Activated CD8-positive, alpha-beta T cell treated with anti-CD3 and anti-CD28 coated beads, Interleukin-2, amount 10 ng/mL, durations not matched to agents 7 days and 5 days (primary cell): ENCODE data around the gene PKNOX1. TPM values are rescaled to one million over a fixed set of nuclear protein-coding genes. Genes with fewer than 3 reads are reported as not detected.
"Not testable (repeated sequence)": the region's sequence is repeated elsewhere in the genome, so short reads cannot be mapped to it uniquely, and the experiment has no call there.

Experiments used
- ATAC-seq: fragments of 150-1000 bp; cut with Tn5 transposase; one replicate; pipeline ENCODE4 v1.10.0; 2021; ENCODE audit warnings: moderate library complexity
- CTCF ChIA-PET: fragments of 350-600 bp; sonication (Branson Sonifier 250); formaldehyde crosslinking; loops from one replicate; lab custom pipeline; 2021; ENCODE audit warnings: antibody characterized with exemption; lab: Charles Lee
- POLR2A ChIA-PET: fragments of 350-600 bp; sonication (Branson Sonifier 250); formaldehyde crosslinking; loops from one replicate; lab custom pipeline; 2021; ENCODE audit warnings: antibody characterized with exemption; lab: Charles Lee
- DNase-seq: peaks from one replicate; pipeline ENCODE4 v3.0.0-alpha.2; 2020
- H3K27ac Mint-ChIP-seq: one replicate; pipeline ENCODE4 v1.8.0; 2021; ENCODE audit warnings: mild to moderate bottlenecking, mixed read lengths
- H3K27me3 Mint-ChIP-seq: one replicate; pipeline ENCODE4 v1.8.0; 2021; ENCODE audit warnings: low read depth, mixed read lengths
- H3K36me3 Mint-ChIP-seq: one replicate; pipeline ENCODE4 v1.8.0; 2021; ENCODE audit warnings: low read depth, mixed read lengths
- H3K4me1 Mint-ChIP-seq: one replicate; pipeline ENCODE4 v1.8.0; 2021; ENCODE audit warnings: low read depth, mixed read lengths
- H3K4me3 Mint-ChIP-seq: one replicate; pipeline ENCODE4 v1.8.0; 2021; ENCODE audit warnings: mild to moderate bottlenecking, mixed read lengths
- H3K9me3 Mint-ChIP-seq: one replicate; pipeline ENCODE4 v1.8.0; 2022; ENCODE audit warnings: mixed read lengths; ENCODE audit not compliant: insufficient read depth
- total RNA-seq, 2 experiments: library from RNA; stranded (reverse); gene quantifications; one replicate each; pipeline ENCODE4 v1.2.3, GENCODE V29; 2021

The PKNOX1 gene
- total RNA-seq, 2 experiments from 2014 or later = 23.9 to 25.3 TPM

- H3K4me3 Mint-ChIP-seq = no peak overlapping the region
- no peak overlapping the region for H3K27ac Mint-ChIP-seq
- CTCF ChIA-PET = interaction anchor here (0.6 kb wide), 1 partner anchor 636 kb away, joined by 3 read pairs; no protein-coding TSS in a partner anchor
- POLR2A ChIA-PET = interaction anchor here (0.6 kb wide), 1 partner anchor 149 kb away, joined by 3 read pairs; the partner anchor contains the start of gene WDR4
- no peaks in the 10 kb centered on the region for H3K27me3 Mint-ChIP-seq
- H3K36me3 Mint-ChIP-seq = peaks cover 46% of the 10 kb centered on the region
- ATAC-seq (no peak), DNase-seq (no peak)
- H3K9me3 Mint-ChIP-seq = no peaks in the 10 kb centered on the region
- no peaks in the 10 kb centered on the region for H3K4me1 Mint-ChIP-seq
These were observed 53.7 kb downstream of the PKNOX1 start for GRCh38 chr21:43027846-43028731.

- H3K27me3 Mint-ChIP-seq = no peaks in the 10 kb centered on the region
- H3K4me1 Mint-ChIP-seq = no peaks in the 10 kb centered on the region
- no peak overlapping the region for H3K4me3 Mint-ChIP-seq
- peaks cover 38% of the 10 kb centered on the region for H3K36me3 Mint-ChIP-seq
- no peak for ATAC-seq
- no peak overlapping the region for H3K27ac Mint-ChIP-seq
- no peaks in the 10 kb centered on the region for H3K9me3 Mint-ChIP-seq
- ChIA-PET CTCF (no interaction called here), POLR2A (no interaction called here)
- no peak for DNase-seq
These were observed 55.4 kb downstream of the PKNOX1 start for GRCh38 chr21:43029785-43030184.

GRCh38 chr21:43031121-43031619, 56.8 kb downstream of the PKNOX1 start:
- Mint-ChIP-seq H3K9me3 (no peaks in the 10 kb centered on the region), H3K27ac (no peak overlapping the region), H3K4me3 (no peak overlapping the region), H3K36me3 (peaks cover 29% of the 10 kb centered on the region), H3K4me1 (no peaks in the 10 kb centered on the region), H3K27me3 (no peaks in the 10 kb centered on the region)
- CTCF ChIA-PET = no interaction called here
- ATAC-seq (no peak), DNase-seq (no peak)
- POLR2A ChIA-PET = no interaction called here

DNA sequence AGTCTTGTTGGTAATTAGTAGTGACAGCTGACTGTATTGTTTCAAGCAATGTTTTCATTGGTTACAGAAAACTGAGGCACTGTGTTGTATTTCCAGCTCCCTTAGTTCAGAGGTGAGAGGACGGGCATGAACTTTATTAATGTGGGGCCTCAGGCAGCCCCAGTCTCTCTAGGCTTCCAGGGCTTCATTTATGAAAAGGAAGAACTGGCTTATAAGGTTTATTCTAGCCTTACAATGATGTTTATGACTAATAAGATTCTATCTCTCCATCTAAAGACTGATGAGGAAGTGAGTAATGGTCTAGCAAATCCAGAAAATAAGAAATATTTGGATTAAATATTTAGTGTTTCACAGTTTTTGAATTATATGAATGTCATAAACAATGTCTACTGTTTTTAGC, 59.7 kb downstream of the PKNOX1 start:
- ChIA-PET POLR2A (no interaction called here), CTCF (no interaction called here)
- no peaks in the 10 kb centered on the region for H3K27me3 Mint-ChIP-seq
- no peaks in the 10 kb centered on the region for H3K4me1 Mint-ChIP-seq
- no peak for ATAC-seq
- H3K4me3 Mint-ChIP-seq = no peak overlapping the region
- H3K9me3 Mint-ChIP-seq = no peaks in the 10 kb centered on the region
- no peak for DNase-seq
- no peak overlapping the region for H3K27ac Mint-ChIP-seq
- H3K36me3 Mint-ChIP-seq = peaks cover 17% of the 10 kb centered on the region

DNA sequence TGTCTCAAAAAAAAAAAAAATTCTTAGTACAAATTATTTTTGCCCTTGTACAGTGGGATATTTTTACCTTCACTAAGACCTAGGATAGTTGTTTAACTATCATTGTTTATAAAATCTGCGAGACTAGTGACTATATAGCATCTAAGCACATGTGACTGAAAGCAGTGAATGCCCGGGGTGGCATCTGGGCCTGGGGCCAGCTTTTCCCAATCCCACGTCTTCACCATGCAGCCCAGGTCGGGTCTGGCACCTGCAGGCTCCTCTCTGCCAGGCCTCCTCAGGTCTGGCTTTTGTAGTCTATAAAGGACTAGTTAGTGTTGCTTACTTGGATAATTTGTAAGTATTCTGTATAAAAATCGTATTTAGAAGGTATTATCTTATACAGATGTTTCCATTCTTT, 60.5 kb downstream of the PKNOX1 start:
- ATAC-seq = no peak
- Mint-ChIP-seq H3K27me3 (no peaks in the 10 kb centered on the region), H3K36me3 (peaks cover 11% of the 10 kb centered on the region), H3K9me3 (no peaks in the 10 kb centered on the region), H3K4me1 (no peaks in the 10 kb centered on the region), H3K4me3 (no peak overlapping the region), H3K27ac (no peak overlapping the region)
- CTCF ChIA-PET = no interaction called here
- no peak for DNase-seq
- POLR2A ChIA-PET = no interaction called here

GRCh38 chr21:43036889-43037288, 62.5 kb downstream of the PKNOX1 start:
- POLR2A ChIA-PET, CTCF ChIA-PET, H3K9me3 Mint-ChIP-seq: not testable (repeated sequence)

DNA sequence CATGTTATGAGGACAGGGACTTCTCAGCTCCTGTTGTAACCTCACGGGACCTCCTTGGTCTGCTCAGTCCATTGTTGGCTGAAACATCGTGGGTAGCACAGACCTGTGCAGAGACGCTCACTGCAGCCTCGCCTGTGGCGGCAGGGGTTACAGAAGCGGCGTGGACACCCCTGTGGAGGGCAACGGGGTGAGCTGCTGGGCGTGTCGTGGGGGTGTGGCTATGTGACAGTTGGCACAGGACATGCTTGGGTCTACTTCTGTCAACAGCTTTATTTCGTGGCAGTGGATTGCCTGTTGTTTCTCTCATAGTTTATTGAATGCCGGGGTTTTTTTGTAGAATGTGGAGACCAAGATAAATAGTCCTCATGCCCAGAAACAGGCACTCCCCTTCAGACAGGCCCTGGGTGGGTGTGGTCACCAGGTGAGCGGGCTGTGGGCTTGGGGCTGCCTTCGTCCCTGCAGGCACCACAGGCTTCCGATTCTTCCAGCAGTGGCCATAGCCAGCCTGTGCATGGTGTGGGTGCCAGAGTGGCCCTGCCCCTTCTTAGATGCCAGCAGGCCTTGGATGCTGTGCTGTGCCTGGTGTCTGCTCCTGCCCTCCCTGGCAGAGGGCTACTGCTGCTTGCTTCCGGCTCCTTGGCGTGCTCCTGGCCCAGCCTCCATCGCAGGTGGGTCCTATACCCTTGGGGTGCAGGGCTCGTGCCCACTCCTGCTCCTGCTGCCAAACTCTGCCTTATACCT, 63.7 kb downstream of the PKNOX1 start:
- H3K9me3 Mint-ChIP-seq, DNase-seq, H3K36me3 Mint-ChIP-seq, H3K4me3 Mint-ChIP-seq, H3K4me1 Mint-ChIP-seq, POLR2A ChIA-PET, CTCF ChIA-PET, H3K27me3 Mint-ChIP-seq, ATAC-seq, H3K27ac Mint-ChIP-seq: not testable (repeated sequence)

More at GRCh38 chr21:43036889-43037288, 62.5 kb downstream of the PKNOX1 start:
- H3K4me1 Mint-ChIP-seq, H3K27me3 Mint-ChIP-seq, H3K4me3 Mint-ChIP-seq, H3K36me3 Mint-ChIP-seq, DNase-seq, H3K27ac Mint-ChIP-seq, ATAC-seq: not testable (repeated sequence)

GRCh38 chr21:43038659-43039044, 64.3 kb downstream of the PKNOX1 start:
- ATAC-seq, H3K4me3 Mint-ChIP-seq, H3K36me3 Mint-ChIP-seq, H3K27me3 Mint-ChIP-seq, DNase-seq, CTCF ChIA-PET, H3K9me3 Mint-ChIP-seq, POLR2A ChIA-PET, H3K27ac Mint-ChIP-seq, H3K4me1 Mint-ChIP-seq: not testable (repeated sequence)

- POLR2A ChIA-PET, H3K9me3 Mint-ChIP-seq, H3K27me3 Mint-ChIP-seq, ATAC-seq, H3K4me1 Mint-ChIP-seq, H3K27ac Mint-ChIP-seq, H3K36me3 Mint-ChIP-seq, H3K4me3 Mint-ChIP-seq, DNase-seq, CTCF ChIA-PET: not testable (repeated sequence)
These were observed 67.8 kb downstream of the PKNOX1 start for GRCh38 chr21:43042169-43042568.

DNA sequence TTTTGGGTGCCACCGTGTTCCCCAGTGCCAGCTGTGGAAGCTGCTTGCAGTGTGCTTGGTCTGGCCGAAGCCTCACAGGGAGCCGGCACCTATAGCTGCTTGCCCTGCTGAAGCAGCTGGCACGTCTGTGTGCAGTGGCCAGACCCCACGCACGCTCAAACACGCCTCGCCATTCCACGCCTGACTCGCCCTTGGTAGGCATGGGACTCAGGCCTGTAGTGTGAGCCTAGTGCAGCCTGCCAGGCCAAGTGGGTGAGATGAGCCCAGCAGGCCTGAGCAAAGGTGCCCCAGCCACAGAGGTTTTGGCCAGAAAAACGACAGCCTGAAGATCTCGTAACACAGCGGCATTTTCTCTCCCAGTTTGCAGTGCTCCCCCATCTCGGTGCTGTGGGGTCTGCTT, 68.9 kb downstream of the PKNOX1 start:
- H3K27ac Mint-ChIP-seq, H3K4me1 Mint-ChIP-seq, H3K4me3 Mint-ChIP-seq, DNase-seq, POLR2A ChIA-PET, H3K27me3 Mint-ChIP-seq, ATAC-seq, H3K36me3 Mint-ChIP-seq, H3K9me3 Mint-ChIP-seq, CTCF ChIA-PET: not testable (repeated sequence)

DNA sequence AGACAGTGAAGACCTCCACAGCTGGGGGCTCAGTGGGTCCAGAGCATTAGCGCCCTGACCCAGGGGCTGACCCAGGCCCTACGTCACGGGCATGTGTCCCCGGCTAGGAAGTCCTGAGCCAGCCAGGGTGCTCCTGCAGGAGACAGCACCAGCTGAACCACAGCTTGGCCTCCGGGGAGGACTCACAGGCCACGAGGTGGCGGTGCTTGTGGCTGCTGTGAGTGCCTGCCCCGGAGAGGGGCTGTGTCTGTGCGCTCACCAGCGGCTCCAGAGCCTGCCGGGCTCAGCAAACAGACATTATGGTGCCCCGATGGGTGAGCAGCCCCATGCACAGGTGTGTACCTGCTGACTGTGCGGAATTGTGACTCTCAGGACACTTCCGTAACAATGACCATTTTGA, 70.2 kb downstream of the PKNOX1 start:
- H3K4me1 Mint-ChIP-seq, CTCF ChIA-PET, POLR2A ChIA-PET, H3K27me3 Mint-ChIP-seq, H3K27ac Mint-ChIP-seq, ATAC-seq, H3K4me3 Mint-ChIP-seq, H3K36me3 Mint-ChIP-seq, H3K9me3 Mint-ChIP-seq, DNase-seq: not testable (repeated sequence)
